Measurements from ENCODE around the gene MRPL28.
"Not testable (repeated sequence)": the region's sequence is repeated elsewhere in the genome, so short reads cannot be mapped to it uniquely, and the experiment has no call there.

The MRPL28 gene

DNA sequence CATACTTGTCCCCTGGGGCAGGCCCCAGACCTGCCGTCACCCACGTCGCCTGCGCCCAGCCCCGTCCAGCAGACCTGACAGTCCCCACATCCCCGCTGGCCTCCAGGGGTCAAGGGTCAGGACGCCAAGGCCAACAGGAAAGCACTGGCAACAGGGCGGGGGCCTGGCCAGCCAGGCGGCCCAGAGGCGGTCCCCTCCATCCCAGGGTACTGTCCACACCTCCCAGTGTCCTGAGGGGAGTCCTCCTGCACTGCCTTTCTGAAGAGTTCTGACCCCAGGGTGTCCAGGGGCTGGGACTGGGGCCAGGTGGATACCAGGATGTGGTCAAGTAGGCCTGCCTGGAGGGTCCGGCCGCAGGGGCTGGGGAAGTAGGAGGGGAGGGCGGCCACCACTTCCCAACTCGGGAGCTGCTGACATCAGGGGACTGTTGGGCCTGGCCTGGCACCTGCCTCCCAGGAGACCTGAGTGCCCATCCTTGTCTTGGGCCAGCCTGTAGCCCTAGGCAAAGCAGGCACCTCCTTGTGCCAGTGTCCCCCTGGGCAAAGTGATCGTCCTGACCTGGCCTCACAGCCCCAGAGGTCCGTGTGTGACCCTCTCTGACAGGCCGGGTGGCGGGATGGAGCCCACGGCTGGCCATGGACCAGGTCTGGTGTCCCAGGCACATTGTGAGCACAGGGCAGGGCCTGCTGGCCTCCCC, 11.1 kb downstream of the MRPL28 start:
- DNase-seq = no peak

DNA sequence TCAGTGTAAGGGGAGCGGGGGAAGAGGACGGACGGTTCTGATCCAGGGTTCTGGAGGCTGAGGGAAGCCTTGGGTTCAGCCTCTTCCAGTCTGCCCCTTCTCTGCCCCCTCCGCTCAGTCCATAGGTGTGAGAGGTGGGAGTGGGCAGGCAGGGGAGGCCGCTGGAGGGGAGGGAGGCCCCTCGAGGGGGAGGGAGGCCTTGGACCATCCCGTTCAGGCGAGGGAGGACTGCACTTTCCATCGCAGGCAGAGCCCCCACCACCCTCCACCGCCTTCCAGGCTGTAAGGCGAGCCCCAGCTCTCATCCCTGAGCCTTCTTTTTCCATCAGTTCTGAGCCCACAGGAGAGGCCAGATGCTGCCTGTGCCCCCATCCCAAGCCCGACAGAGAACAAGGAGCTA, 13.6 kb downstream of the MRPL28 start:
- DNase-seq = no peak

DNA sequence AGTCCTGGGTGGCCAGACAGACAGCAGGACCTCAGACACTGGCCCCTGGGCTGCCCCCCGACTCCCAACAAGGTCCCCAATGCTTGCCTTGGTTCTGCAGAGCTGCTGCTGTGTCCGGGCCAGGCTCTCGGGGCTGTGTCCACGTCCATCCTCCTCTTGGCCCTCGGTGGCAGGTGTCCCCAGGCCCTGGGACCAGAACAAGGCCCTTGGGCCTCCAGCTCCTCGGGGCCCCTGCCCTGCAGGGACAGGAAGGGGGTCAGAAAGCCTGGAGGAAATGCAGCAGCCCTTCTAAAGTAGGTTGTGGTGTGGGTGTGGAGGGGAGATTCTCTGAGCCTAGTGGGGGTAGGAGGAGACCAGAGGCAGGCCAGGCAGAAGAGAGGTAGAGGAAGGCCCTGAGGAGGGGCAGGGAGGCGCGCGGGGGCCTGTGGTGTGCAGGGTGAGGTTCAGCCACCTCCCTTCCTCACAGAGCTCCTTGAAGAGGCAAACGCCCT, 15.3 kb downstream of the MRPL28 start:
- no peak for DNase-seq

DNA sequence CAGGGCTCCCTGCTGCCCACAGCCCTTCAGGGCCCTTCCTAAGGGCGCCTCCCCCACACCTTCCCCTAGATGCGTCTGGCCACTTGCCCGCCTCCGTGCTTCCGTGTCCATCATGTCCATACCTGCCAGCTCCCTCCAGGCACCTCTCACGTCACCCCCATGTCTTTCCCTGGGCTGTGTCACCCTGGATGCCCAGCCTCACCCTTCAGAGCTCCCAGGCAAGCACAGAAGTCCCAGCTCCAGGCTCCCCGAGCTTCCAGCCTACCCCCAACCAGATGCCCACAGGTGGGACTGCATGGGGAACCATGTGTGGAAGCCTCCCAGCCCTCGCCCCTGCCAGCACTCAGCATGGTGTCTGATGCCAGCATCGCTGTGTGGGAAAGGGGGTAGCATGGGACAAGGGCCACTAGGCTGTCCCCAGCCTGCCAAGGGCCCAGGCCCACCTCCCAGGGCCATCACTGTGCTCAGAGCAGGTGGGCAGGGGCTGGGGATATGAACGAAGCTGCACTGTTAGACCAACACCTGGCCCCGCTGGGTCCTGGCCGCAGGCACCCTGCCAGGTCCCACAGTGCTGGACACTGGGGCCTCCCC, 16.0 kb downstream of the MRPL28 start:
- DNase-seq = no peak

DNA sequence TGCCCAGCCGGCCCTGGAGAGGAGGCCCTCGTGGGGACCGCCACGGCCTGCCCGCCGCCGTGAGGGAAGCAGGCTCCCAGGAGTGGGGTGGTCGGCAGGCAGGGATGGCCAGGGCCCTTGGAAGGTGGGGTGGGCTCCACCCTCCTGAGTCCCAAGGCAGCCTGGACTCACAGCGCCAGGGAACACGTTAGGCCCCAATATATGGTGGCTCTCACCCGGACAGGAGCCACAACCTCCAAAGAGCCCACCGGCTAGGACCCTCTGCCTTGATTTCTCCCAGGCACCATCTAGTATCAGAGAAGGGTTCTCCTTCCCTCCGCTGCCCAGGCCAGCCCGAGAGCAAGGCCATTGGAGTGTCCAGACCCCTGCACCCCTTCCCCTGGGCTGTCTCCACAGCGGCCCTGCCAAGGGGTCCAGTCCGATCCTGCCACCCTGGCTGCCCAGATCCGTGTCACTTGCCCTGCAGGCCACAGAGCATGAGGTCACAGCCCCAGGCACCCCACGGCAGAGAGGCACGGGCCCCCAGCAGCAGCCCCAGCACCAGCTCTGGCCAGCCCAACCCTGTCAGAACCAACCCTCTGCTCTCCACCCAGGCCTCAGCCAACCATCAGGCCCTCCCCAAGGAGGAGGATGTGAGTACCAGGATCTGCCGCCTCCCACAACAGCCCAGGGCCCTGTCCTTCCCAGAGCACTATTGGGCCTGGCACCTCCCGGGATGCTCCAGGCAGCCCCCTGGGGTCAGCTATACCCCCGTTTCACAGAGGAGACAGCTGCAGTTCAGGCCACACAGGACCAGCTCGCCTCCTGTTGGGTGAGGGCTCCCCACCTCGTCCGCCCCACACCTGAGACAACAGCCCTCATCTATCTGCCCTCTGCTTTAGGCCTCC, 16.7 kb downstream of the MRPL28 start:
- DNase-seq = no peak

DNA sequence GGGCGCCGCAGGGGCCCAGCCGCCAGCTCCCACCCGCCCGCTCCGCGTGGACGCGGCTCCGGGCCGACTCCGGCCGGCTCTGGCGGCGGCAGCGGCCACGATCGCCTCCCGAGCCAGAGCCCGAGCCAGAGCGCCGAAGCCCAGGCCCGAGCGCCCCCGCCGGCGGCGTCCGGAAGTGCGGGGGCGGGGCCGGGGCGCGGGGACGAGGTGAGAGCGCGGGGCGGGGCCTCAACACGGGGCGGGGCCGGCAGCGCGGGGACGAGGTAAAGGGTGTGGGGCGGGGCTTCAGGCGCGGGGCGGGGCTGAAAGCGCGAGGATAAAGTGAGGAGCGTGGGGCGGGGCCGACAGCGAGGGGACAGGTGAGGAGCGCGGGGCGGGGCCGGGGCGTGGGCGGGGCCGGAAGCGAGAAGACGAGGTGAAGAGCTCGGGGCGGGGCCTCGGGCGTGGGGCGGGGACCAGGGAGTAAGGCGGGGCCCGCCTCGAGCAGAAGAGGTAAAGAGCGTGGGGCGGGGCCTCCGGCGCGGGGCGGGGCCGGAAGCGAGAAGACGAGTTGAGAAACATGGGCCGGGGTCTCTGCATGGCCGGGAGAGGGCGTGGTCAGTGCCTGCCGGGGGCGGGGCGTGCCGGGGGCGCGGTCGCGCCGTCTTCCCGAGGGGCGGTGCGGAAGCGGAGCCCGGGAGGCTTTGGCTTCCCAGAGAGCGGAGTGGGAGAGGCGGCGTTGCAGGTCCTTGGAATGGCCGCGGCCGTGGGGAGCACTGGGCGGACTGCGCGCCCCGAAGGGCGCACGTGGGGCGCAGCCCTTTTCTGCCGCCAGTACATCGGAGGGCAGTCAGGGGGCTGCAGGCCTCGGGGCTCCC, 17.6 kb downstream of the MRPL28 start, which contains the start of gene AXIN1:
AXIN1 (minus strand) TSS at position 177 of the 857 bp plus-strand sequence. CDS start 5,698 bp downstream, outside the sequence.
- DNase-seq = peak; percentile 100

DNA sequence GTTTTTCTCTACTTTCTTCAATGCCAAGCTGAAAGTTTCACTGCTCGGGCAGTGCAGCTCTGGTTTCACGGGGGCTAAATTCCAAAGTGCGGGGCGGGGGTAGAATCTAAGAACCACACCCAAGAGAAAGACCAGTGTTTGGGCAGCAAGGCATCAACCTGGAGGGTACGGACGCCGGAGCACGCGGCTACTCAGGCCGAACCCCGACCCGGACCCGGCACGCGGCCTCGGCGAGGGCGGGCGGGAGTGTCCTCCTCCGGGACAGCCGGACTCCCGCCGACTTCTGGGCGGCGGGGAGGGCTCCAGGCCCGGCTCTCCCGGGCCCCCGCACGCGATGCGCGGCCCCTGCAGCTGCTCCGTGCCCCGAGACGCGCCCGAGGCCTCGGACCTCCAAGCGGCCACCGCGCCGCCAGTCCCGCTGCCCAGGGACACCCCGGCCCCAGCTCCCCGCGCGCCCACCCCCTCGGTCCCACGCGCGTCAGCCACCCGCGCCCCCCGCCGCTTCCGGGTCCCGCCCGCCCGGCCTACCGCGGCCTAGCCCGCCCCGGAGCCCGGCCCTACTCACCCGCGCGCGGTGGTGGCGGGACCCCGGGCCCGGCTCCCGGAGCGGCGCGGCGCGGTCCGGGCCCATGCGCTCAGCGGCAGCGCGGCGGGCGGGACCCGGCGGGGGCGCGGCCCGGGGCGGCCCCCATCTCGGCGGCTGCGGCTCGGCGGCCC, 18.4 kb downstream of the MRPL28 start:
- DNase-seq = peak; percentile 35 to 40

DNA sequence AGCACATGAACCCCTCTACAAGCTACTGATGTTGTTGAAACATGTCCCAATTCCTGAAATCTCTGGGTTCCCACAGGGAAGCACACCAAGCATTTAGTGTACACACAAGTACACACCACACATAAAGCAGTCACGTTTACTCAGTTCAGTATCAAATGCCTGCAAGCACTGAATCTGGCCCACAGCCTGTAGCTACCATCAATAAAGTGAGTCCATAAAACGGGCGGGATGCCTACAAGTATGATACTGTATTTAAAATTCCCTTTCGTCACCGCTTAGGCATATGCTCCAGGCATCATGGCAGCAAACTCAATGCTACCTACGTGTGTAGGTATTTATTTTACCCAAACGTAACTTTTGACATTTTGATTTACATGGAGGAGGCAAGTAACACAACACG, 20.1 kb downstream of the MRPL28 start:
- no peak for DNase-seq

DNA sequence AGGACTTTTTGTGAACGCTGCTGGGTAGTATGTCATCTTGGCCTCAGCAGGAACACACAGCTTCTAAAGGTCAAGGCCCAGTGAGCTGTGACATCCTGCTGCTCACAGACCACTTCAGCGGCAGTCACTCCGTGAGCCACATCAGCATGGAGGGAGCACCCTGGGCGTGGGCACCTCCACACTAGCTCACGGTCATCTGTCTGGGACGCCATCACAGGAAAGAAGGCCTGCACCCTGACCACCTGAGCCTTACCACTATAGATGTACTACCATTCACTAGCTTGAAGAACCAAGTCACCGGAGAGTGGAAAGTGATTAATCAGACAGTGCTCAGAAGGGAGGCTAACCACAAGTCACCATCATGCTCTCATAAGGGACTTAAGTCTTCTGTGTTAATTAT, 21.1 kb downstream of the MRPL28 start:
- no peak for DNase-seq

DNA sequence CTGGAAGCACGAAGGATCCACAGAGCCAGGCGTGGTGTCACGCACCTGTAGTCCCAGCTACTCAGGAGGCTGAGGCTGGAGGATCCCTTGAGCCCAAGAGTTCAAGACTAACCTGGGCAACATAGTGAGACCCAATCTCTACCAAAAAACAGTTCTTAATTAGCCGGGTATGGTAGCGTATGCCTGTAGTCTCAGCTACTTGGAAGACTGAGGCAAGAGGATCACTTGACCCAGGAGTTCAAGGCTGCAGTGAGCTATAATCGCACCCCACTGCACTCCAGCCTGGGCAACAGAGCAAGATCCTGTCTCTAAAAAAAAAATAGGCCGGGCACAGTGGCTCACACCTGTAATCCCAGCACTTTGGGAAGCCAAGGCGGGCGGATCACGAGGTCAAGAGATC, 21.8 kb downstream of the MRPL28 start:
- DNase-seq = not testable (repeated sequence)

DNA sequence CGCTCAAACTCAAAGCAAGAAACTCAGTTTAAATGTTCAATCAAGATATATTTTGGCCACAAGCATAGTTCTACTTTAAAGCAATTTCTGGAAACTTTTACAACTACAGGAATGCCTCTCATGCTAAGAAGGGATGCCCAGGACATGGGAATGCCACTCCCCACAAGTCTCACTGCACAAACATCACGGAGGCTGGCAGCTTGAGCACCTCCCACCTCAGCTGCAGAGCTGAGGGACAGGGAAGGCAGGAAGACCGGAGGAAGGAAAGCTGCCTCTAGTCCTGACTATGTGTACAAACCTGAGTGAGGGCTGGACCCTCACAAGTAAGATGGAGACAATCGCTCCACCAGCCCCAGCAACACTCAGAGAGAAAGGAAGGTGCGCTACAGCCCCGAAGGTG, 23.1 kb downstream of the MRPL28 start:
- no peak for DNase-seq

DNA sequence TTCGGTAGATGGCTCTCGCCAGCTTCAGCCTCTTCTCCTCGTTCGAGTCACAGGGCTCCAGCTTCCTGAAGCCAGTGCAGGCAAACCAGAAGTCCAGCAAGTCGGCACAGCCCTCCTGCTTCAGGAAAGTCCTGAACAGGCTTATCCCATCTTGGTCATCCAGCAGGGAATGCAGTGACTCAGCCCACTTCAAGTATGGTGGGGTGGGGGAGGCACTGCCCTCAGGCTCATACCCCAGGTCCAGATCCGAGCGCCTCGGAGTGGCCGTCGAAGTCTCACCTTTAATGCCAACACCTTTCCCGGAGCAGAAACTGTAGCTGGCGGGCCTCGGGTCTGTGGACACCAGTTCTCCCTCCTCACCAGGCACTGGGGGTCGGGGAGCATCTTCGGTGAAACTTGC, 23.8 kb downstream of the MRPL28 start:
- DNase-seq = no peak

DNA sequence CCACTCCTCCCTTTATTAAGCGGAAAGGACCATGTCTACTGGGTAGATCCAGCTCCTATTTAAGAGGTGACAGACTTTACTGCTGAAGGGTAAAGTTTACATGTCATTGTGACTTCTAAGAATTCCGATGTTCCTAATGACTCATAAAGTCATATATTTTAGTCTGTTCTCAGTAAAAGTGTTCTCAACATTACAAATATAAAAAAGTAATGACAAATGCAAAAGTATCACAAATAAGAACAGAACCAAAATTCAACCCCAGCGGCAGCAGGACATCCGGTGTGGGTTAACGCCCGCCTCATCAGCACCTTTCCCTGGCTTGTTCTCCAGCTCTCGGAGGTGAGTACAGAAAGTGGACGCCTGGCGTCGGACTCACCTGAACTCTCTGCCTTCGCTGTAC, 24.6 kb downstream of the MRPL28 start:
- no peak for DNase-seq

DNA sequence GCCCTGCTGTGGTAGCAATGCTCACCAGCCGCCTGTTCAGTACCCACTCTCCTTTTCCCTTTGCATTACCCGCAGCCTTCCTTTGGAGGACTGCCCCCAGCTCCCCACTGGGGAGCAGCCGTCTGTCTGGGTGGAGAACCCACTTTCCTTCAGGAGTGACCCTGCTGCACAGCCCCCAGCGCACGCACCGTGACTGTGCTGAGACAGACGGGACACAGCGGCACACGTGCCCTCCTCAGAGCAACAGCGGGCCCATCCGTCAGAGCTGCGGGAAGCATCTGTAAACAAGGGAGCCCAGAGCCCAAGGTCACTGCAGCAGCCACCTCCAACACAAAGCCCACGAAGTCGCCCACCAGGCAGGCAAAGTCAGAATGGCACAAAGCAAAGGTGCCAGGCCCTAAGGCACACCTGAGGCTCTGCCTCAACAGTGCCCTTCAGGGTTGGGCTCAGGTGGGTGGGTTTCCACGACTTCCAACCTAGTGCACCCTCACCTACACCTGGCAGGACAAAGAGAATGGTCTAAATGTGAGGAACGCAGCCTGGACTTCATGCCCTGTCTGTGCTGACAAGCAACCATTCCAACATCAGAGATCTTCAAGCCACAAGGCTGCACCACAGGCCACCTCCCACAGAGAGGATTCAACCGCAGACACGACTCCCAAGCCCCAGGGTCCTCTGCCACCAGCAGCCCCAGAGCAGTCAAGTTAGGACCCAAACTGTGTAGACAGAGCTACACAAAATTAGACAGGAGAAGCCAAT, 27.7 kb downstream of the MRPL28 start:
- no peak for DNase-seq

DNA sequence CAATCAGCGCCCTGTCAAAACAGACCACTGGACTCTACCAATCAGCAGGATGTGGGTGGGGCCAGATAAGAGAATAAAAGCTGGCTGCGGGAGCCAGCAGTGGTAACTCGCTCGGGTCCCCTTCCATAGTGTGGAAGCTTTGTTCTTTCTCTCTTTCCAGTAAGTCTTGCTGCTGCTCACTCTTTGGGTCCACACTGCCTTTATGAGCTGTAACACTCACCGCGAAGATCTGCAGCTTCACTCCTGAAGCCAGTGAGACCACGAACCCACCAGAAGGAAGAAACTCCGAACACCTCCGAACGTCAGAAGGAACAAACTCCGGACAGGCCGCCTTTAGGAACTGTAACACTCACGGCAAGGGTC, 28.4 kb downstream of the MRPL28 start:
- not testable (repeated sequence) for DNase-seq

DNA sequence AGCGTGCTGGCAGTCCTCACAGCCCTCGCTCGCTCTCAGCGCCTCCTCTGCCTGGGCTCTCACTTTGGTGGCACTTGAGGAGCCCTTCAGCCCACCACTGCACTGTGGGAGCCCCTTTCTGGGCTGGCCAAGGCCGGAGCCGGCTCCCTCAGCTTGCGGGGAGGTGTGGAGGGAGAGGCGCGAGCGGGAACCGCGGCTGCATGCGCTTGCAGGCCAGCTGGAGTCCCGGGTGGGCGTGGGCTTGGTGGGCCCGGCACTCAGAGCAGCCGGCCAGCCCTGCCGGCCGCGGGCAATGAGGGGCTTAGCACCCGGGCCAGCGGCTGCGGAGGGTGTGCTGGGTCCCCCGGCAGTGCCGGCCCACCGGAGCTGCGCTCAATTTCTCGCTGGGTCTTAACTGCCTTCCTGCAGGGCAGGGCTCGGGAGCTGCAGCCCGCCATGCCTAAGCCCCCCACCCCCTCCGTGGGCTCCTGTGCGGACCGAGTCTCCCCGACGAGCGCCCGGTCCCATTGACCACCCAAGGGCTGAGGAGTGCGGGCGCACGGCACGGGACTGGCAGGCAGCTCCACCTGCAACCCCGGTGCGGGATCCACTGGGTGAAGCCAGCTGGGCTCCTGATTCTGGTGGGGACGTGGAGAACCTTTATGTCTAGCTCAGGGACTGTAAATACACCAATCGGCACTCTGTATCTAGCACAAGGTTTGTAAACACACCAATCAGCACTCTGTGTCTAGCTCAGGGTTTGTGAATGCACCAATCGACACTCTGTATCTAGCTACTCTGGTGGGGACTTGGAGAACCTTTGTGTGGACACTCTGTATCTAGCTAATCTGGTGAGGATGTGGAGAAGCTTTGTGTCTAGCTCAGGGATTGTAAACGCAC, 29.0 kb downstream of the MRPL28 start:
- not testable (repeated sequence) for DNase-seq

DNA sequence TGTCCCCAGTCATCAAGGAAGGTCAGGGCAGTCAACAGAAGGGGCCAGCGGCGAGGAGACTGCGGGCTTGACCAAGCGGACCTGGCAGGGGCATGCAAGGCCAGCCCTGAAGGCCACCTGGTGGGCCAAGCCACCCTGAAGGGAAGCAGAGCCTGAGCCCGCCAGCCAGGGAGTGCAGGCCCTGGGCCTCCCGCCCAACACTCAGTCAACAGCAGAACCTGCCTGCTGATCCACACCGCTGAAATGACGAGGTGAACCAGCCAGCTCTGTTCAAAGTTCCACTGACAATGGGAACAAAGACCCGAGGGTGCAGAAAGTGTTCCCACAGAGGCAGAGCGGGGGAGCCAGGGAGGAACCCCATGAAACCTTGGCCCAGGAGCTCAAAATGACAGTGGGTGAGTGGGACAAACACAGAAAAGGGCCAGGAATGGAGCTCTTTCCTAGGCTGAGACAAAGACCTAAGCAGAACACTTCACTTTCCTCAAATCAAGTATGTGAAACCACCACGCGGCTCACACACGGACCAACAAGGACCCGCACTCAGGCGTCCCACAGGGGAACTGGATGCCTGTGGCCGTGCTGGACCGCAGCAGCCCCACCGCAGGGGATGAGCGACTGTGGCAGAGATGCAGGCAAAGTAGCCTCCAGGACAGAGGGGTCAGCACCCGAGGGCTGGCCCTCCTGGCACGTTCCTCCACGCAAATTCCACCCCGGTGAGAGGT, 29.8 kb downstream of the MRPL28 start:
- DNase-seq = no peak

DNA sequence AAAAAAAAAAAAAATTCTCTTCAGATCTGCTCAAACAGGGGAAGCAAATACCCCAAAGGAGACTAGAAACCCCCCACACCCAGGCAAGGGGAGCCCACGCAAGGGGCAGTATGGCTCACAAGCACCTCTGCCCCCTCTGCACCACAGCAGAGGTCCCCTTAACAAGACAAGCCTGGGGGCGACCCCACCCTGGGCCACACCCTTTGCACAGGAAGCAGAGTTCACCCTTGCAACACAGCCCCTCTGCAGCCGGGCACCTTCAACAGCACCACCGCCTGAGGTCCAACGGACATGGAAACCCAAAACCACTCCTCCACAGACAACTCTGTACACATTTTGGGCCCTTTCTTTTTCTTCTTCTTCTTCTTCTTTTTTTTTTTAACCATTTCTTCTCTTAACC, 30.7 kb downstream of the MRPL28 start:
- DNase-seq = no peak

DNA sequence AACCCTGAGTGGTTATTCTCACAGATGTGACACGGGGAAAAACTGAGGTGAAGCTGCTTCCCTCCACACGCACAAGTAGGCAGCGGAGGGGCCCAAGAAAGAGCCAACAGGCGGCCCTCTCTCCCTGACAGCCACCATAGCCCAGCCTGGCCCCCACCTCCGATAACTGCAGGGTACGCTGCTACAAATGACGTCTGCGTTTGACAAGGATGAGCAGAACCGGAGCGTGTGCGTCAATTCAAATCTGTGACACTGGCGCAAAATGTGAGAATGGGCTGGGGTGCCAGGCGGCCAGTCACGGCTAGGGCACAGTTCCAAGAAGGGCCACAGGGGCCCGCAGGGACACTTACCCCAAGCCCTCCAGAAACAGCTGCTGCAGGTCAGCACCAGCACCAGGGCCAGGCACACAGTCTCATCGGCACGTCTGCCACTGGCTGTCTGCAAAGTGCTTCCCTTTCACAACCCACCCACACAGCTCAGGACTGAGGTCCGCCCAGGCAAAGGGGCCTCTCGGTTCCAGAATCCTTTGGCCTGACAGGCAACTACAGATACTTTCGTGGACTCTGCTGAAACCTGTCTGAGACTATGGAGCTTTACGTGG, 32.3 kb downstream of the MRPL28 start:
- no peak for DNase-seq

All from stimulated activated CD4-positive, alpha-beta T cell treated with anti-CD3 and anti-CD28 coated beads, Interleukin-2, amount 100 ng/mL, for 24 hours (primary cell).